ENCODE data around the gene ITGB6. TPM values are rescaled to one million over a fixed set of nuclear protein-coding genes. Genes with fewer than 3 reads are reported as not detected.

Gene ITGB6
- total RNA-seq, 1 donor from 2014 or later, result not detected

Other genes starting within 250 kb of the ITGB6 start
- gene PLA2R1, start 137.7 kb downstream of the ITGB6 start, total RNA-seq, result 31.6 TPM

All from sciatic nerve (tissue), 1 donor.